ENCODE data around the gene MFAP4.

DNA sequence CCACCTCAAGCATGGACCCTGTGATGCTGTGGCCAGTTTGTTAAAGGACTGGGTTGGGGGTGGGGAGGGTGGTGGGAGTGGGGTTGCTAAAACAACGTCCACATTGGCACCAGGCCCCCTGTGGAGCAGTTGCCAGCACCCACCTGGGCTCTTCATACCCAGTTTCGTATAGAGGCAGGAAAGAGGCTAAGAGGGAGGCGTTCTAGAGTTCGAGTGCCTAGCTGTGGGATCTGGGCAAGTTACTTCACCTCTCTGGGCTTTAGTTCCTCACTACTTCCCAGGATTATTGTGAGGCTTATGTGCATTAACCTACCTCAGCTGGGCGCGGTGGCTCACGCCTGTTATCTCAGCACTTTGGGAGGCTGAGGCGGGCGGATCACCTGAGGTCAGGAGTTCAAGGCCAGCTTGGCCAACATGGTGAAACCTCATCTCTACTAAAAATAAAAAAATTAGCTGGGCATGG lies 1.4 kb downstream of the MFAP4 start:
- no peak for TF ChIP-seq IRF2 (CRISPR knock-in tag; IDR thresholded peaks at IDR 0.05; ENCODE audit: borderline replicate concordance, low read depth)
- TF ChIP-seq, protein P1, sequence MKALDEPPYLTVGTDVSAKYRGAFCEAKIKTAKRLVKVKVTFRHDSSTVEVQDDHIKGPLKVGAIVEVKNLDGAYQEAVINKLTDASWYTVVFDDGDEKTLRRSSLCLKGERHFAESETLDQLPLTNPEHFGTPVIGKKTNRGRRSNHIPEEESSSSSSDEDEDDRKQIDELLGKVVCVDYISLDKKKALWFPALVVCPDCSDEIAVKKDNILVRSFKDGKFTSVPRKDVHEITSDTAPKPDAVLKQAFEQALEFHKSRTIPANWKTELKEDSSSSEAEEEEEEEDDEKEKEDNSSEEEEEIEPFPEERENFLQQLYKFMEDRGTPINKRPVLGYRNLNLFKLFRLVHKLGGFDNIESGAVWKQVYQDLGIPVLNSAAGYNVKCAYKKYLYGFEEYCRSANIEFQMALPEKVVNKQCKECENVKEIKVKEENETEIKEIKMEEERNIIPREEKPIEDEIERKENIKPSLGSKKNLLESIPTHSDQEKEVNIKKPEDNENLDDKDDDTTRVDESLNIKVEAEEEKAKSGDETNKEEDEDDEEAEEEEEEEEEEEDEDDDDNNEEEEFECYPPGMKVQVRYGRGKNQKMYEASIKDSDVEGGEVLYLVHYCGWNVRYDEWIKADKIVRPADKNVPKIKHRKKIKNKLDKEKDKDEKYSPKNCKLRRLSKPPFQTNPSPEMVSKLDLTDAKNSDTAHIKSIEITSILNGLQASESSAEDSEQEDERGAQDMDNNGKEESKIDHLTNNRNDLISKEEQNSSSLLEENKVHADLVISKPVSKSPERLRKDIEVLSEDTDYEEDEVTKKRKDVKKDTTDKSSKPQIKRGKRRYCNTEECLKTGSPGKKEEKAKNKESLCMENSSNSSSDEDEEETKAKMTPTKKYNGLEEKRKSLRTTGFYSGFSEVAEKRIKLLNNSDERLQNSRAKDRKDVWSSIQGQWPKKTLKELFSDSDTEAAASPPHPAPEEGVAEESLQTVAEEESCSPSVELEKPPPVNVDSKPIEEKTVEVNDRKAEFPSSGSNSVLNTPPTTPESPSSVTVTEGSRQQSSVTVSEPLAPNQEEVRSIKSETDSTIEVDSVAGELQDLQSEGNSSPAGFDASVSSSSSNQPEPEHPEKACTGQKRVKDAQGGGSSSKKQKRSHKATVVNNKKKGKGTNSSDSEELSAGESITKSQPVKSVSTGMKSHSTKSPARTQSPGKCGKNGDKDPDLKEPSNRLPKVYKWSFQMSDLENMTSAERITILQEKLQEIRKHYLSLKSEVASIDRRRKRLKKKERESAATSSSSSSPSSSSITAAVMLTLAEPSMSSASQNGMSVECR (CRISPR knock-in tag; IDR thresholded peaks at IDR 0.05; ENCODE audit: borderline replicate concordance), result no peak
- no peak for TF ChIP-seq USF2 (CRISPR knock-in tag; IDR thresholded peaks at IDR 0.05)
- TF ChIP-seq OVOL2 (CRISPR knock-in tag; IDR thresholded peaks at IDR 0.05; ENCODE audit: borderline replicate concordance), result no peak
- TF ChIP-seq ZMAT4 (CRISPR knock-in tag; IDR thresholded peaks at IDR 0.05), result no peak
- TF ChIP-seq CTCF (IDR thresholded peaks at IDR 0.05), result no peak
- TF ChIP-seq GABPB1 (CRISPR knock-in tag; IDR thresholded peaks at IDR 0.05), result no peak
- TF ChIP-seq ATF3 (CRISPR knock-in tag; conservative IDR thresholded peaks at IDR 0.05), result no peak
- TF ChIP-seq, protein P2, sequence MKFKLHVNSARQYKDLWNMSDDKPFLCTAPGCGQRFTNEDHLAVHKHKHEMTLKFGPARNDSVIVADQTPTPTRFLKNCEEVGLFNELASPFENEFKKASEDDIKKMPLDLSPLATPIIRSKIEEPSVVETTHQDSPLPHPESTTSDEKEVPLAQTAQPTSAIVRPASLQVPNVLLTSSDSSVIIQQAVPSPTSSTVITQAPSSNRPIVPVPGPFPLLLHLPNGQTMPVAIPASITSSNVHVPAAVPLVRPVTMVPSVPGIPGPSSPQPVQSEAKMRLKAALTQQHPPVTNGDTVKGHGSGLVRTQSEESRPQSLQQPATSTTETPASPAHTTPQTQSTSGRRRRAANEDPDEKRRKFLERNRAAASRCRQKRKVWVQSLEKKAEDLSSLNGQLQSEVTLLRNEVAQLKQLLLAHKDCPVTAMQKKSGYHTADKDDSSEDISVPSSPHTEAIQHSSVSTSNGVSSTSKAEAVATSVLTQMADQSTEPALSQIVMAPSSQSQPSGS (CRISPR knock-in tag; IDR thresholded peaks at IDR 0.05; ENCODE audit: borderline replicate concordance, low read depth), result no peak
- TF ChIP-seq, protein P3, sequence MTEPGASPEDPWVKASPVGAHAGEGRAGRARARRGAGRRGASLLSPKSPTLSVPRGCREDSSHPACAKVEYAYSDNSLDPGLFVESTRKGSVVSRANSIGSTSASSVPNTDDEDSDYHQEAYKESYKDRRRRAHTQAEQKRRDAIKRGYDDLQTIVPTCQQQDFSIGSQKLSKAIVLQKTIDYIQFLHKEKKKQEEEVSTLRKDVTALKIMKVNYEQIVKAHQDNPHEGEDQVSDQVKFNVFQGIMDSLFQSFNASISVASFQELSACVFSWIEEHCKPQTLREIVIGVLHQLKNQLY (CRISPR knock-in tag; IDR thresholded peaks at IDR 0.05), result no peak
- TF ChIP-seq SP1 (CRISPR knock-in tag; conservative IDR thresholded peaks at IDR 0.05), result no peak
- TF ChIP-seq, protein P4, sequence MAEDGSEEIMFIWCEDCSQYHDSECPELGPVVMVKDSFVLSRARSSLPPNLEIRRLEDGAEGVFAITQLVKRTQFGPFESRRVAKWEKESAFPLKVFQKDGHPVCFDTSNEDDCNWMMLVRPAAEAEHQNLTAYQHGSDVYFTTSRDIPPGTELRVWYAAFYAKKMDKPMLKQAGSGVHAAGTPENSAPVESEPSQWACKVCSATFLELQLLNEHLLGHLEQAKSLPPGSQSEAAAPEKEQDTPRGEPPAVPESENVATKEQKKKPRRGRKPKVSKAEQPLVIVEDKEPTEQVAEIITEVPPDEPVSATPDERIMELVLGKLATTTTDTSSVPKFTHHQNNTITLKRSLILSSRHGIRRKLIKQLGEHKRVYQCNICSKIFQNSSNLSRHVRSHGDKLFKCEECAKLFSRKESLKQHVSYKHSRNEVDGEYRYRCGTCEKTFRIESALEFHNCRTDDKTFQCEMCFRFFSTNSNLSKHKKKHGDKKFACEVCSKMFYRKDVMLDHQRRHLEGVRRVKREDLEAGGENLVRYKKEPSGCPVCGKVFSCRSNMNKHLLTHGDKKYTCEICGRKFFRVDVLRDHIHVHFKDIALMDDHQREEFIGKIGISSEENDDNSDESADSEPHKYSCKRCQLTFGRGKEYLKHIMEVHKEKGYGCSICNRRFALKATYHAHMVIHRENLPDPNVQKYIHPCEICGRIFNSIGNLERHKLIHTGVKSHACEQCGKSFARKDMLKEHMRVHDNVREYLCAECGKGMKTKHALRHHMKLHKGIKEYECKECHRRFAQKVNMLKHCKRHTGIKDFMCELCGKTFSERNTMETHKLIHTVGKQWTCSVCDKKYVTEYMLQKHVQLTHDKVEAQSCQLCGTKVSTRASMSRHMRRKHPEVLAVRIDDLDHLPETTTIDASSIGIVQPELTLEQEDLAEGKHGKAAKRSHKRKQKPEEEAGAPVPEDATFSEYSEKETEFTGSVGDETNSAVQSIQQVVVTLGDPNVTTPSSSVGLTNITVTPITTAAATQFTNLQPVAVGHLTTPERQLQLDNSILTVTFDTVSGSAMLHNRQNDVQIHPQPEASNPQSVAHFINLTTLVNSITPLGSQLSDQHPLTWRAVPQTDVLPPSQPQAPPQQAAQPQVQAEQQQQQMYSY (CRISPR knock-in tag; IDR thresholded peaks at IDR 0.05), result no peak
